HepG2 (cell line): ENCODE measurements around the gene TPBGL. TPM values are rescaled to one million over a fixed set of nuclear protein-coding genes. Genes with fewer than 3 reads are reported as not detected.
A peak's percentile ranks its signal among the peaks of the same experiment; 100 is the strongest.

ENCODE experiments used
- AGO1 ChIP-seq: fragments of 200-400 bp; formaldehyde crosslinking; IDR thresholded peaks from 2 replicates; pipeline ENCODE4 v1.6.1; 2017; ENCODE audit warnings: mild to moderate bottlenecking, low read depth, low read length, moderate library complexity; ENCODE audit not compliant: poor library complexity, severe bottlenecking
- AGO2 ChIP-seq: fragments of 200-400 bp; formaldehyde crosslinking; optimal IDR thresholded peaks from 2 replicates; pipeline ENCODE3; 2017; ENCODE audit warnings: mild to moderate bottlenecking, low read depth, low read length, moderate library complexity
- DNMT3B ChIP-seq: conservative IDR thresholded peaks from 2 replicates; pipeline ENCODE4 v1.6.1; 2016; ENCODE audit warnings: missing biosample characterization, control low read depth
- NKX3-1 ChIP-seq: sonication (generic); formaldehyde crosslinking; IDR thresholded peaks from 2 replicates; pipeline ENCODE4 v1.5.0; 2020; ENCODE audit warnings: missing genetic modification reagents
- PAF1 ChIP-seq: IDR thresholded peaks from 2 replicates; pipeline ENCODE4 v1.6.1; 2016; ENCODE audit warnings: missing genetic modification reagents, missing compliant biosample characterization
- POLR2A ChIP-seq, 2 experiments: IDR thresholded peaks; 2 replicates each; pipeline ENCODE4 v1.6.1; 2011; ENCODE audit warnings: low read depth in 2 of 2, low read length in 2 of 2, mild to moderate bottlenecking in 1 of 2, moderate library complexity in 1 of 2; ENCODE audit not compliant: insufficient read depth in 1 of 2
- SPEN ChIP-seq: sonication (generic); formaldehyde crosslinking; IDR thresholded peaks from 2 replicates; pipeline ENCODE4 v1.5.1; 2020; ENCODE audit warnings: low read depth, mild to moderate bottlenecking, missing genetic modification reagents
- ZNF773 ChIP-seq: sonication (generic); formaldehyde crosslinking; IDR thresholded peaks from 2 replicates; pipeline ENCODE4 v1.4.0; 2020; ENCODE audit warnings: missing genetic modification reagents, borderline replicate concordance
- ZNF883 ChIP-seq: sonication (generic); formaldehyde crosslinking; IDR thresholded peaks from 2 replicates; pipeline ENCODE4 v1.5.1; 2020; ENCODE audit warnings: mild to moderate bottlenecking, missing genetic modification reagents; ENCODE audit errors: not compliant biosample characterization
- polyA plus RNA-seq, 8 experiments: library from polyadenylated mRNA; depleted of rRNA in 3 of 8; stranded (reverse) in 7 of 8; unstranded in 1 of 8; fragments of >200 nt; fragmentation: Illumina TruSeq in 4 of 8; extraction: Trizol in 4 of 8; gene quantifications; 2 replicates each; pipeline versions ENCODE4 v1.2.1 to v1.2.3, GENCODE V29; 2011 to 2016; ENCODE audit warnings: low read depth in 4 of 8, missing spikeins in 1 of 8, mixed read lengths in 1 of 8; ENCODE audit not compliant: insufficient read depth in 1 of 8
- total RNA-seq, 5 experiments: library from RNA; depleted of rRNA; stranded (reverse); fragments of >200 nt; fragmentation: Illumina TruSeq; extraction: Trizol; gene quantifications; 2 replicates each; pipeline ENCODE4 v1.2.3, GENCODE V29; 2016; ENCODE audit warnings: low read depth in 1 of 5
- TF ChIP-seq, protein P1 (sequence below): sonication (generic); formaldehyde crosslinking; IDR thresholded peaks from 2 replicates; pipeline ENCODE4 v1.5.1; 2020; ENCODE audit warnings: mild to moderate bottlenecking, missing genetic modification reagents, moderate library complexity
- TF ChIP-seq, protein P2 (sequence below): sonication (generic); formaldehyde crosslinking; IDR thresholded peaks from 2 replicates; pipeline ENCODE4 v1.5.1; 2020; ENCODE audit warnings: missing genetic modification reagents, mild to moderate bottlenecking, borderline replicate concordance

Gene TPBGL
- total and polyA plus RNA-seq, 2 of the 13 experiments (the other 11 are each of a cell fraction or from before 2014, with no cell fraction given) = not detected

DNA sequence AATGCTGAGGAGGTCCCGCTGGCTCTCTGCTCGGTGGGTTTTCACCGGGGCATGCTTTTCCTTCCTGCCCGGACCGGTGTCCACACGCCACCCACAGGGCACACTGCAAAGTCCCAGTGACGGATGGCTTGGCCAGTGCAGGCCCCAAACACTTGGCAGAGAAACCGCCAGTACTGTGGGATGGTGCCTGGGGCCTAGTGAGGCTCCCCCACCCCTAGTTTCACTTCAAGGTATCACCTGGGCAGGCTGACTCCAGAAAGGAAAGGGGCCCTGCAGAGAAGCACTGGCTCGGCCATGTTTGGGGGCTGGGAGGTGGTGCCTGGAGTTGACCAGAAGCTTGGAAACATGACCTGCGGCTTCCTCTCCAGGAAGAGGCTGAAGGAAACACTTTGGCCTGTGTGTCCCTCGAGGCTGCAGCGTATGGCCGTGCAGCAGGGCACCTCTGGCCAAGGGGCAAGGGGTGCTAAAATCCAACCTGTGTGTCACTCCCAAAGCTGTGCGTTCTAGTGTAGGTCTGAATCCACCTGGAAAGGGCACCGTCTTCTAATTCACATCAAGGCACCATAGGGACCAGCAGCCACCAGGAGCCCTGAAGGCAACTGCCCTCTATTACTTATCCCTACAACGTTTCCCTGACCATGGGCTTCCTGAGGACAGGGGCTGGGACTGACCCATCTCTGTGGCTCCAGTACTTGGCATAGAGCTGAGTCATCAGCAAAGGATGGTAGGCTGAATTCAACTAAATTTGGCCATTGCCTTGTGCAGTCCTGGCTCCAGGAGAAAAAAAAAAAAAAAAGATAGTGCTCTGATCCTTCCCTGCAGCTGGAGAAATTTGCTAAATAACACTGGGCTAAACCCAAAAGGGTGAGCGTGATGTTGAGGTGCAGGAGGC, 22.6 kb downstream of the TPBGL start (continued):
- TF ChIP-seq PAF1 (CRISPR knock-in tag) (peak; percentile 89; the same call in 1 of the 2 replicates), DNMT3B (no peak), SPEN (CRISPR knock-in tag) (0 out of 2 replicates have a peak, but pooled peaks have one; percentile 31), ZNF883 (peak; percentile 15), AGO1 (peak; percentile 93), POLR2A (IDR thresholded peaks at IDR 0.05; ENCODE audit: insufficient read depth in 1 of 2, low read depth in 2 of 2, low read length in 2 of 2) (0 out of 4 replicates have a peak, but pooled peaks of 1 of the 2 experiments have one; percentile 9), ZNF773 (CRISPR knock-in tag) (no peak), NKX3-1 (CRISPR knock-in tag) (no peak), AGO2 (peak; percentile 97)
- TF ChIP-seq, protein P1, sequence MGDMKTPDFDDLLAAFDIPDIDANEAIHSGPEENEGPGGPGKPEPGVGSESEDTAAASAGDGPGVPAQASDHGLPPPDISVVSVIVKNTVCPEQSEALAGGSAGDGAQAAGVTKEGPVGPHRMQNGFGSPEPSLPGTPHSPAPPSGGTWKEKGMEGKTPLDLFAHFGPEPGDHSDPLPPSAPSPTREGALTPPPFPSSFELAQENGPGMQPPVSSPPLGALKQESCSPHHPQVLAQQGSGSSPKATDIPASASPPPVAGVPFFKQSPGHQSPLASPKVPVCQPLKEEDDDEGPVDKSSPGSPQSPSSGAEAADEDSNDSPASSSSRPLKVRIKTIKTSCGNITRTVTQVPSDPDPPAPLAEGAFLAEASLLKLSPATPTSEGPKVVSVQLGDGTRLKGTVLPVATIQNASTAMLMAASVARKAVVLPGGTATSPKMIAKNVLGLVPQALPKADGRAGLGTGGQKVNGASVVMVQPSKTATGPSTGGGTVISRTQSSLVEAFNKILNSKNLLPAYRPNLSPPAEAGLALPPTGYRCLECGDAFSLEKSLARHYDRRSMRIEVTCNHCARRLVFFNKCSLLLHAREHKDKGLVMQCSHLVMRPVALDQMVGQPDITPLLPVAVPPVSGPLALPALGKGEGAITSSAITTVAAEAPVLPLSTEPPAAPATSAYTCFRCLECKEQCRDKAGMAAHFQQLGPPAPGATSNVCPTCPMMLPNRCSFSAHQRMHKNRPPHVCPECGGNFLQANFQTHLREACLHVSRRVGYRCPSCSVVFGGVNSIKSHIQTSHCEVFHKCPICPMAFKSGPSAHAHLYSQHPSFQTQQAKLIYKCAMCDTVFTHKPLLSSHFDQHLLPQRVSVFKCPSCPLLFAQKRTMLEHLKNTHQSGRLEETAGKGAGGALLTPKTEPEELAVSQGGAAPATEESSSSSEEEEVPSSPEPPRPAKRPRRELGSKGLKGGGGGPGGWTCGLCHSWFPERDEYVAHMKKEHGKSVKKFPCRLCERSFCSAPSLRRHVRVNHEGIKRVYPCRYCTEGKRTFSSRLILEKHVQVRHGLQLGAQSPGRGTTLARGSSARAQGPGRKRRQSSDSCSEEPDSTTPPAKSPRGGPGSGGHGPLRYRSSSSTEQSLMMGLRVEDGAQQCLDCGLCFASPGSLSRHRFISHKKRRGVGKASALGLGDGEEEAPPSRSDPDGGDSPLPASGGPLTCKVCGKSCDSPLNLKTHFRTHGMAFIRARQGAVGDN = peak; percentile 31; the same call in 1 of the 2 replicates
- TF ChIP-seq, protein P2, sequence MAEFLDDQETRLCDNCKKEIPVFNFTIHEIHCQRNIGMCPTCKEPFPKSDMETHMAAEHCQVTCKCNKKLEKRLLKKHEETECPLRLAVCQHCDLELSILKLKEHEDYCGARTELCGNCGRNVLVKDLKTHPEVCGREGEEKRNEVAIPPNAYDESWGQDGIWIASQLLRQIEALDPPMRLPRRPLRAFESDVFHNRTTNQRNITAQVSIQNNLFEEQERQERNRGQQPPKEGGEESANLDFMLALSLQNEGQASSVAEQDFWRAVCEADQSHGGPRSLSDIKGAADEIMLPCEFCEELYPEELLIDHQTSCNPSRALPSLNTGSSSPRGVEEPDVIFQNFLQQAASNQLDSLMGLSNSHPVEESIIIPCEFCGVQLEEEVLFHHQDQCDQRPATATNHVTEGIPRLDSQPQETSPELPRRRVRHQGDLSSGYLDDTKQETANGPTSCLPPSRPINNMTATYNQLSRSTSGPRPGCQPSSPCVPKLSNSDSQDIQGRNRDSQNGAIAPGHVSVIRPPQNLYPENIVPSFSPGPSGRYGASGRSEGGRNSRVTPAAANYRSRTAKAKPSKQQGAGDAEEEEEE (CRISPR knock-in tag) = 0 out of 2 replicates have a peak, but pooled peaks have one; percentile 45
